ENCODE measurements around the gene SCGB1D4. TPM values are rescaled to one million over a fixed set of nuclear protein-coding genes. Genes with fewer than 3 reads are reported as not detected.

The SCGB1D4 gene
- total RNA-seq, 1 experiment from 2014 or later, result not detected

GRCh38 chr11:62267576-62267975 lies 31.3 kb downstream of the SCGB1D4 start:
- TF ChIP-seq CTCF (conservative IDR thresholded peaks at IDR 0.05) (no peak), EZH2 (IDR thresholded peaks at IDR 0.05; ENCODE audit: low read depth) (no peak)
- intact Hi-C loops (cut with micrococcal nuclease; ENCODE audit: unreplicated experiment), result no loop called here
- Histone ChIP-seq H2AFZ (no peak overlapping the region), H4K20me1 (ENCODE audit: insufficient read depth) (no peaks in the 10 kb centered on the region), H3K9me3 (ENCODE audit: insufficient read depth, low read depth) (no peaks in the 10 kb centered on the region), H3K27ac (no peak overlapping the region), H3K4me1 (replicated peaks; ENCODE audit: insufficient read depth) (no peaks in the 10 kb centered on the region), H3F3A (ENCODE audit: insufficient read depth, low read depth) (no peaks in the 10 kb centered on the region), H3K36me3 (ENCODE audit: low read depth) (no peaks in the 10 kb centered on the region), H3K9me2 (ENCODE audit: insufficient read depth) (no peaks in the 10 kb centered on the region), H3K79me2 (ENCODE audit: low read depth) (no peaks in the 10 kb centered on the region), H3K4me2 (no peak overlapping the region), H3K27me3 (ENCODE audit: insufficient read depth, low read depth) (peaks cover 83% of the 10 kb centered on the region), H3K4me3 (no peak overlapping the region)
- DNase-seq, result no peak
- CTCF ChIA-PET, result no interaction called here
- POLR2A ChIA-PET (ENCODE audit: unreplicated experiment), result no interaction called here
- no TSS peak for BruUV-seq (replicated peaks)

GRCh38 chr11:62267050-62267449 lies 31.8 kb downstream of the SCGB1D4 start:
- no peaks in the 10 kb centered on the region for H3K4me1 ChIP-seq (replicated peaks; ENCODE audit: insufficient read depth)
- no peaks in the 10 kb centered on the region for H3K79me2 ChIP-seq (ENCODE audit: low read depth)
- CTCF ChIA-PET, result no interaction called here
- DNase-seq, result no peak
- no peaks in the 10 kb centered on the region for H3K9me3 ChIP-seq (ENCODE audit: insufficient read depth, low read depth)
- intact Hi-C loops (cut with micrococcal nuclease; ENCODE audit: unreplicated experiment), result no loop called here
- no peak overlapping the region for H3K4me3 ChIP-seq
- H4K20me1 ChIP-seq (ENCODE audit: insufficient read depth), result no peaks in the 10 kb centered on the region
- no peaks in the 10 kb centered on the region for H3F3A ChIP-seq (ENCODE audit: insufficient read depth, low read depth)
- no peak overlapping the region for H3K27ac ChIP-seq
- no peaks in the 10 kb centered on the region for H3K9me2 ChIP-seq (ENCODE audit: insufficient read depth)
- TF ChIP-seq EZH2 (IDR thresholded peaks at IDR 0.05; ENCODE audit: low read depth), result no peak
- H3K36me3 ChIP-seq (ENCODE audit: low read depth), result no peaks in the 10 kb centered on the region
- H2AFZ ChIP-seq, result no peak overlapping the region
- no peak overlapping the region for H3K4me2 ChIP-seq
- no TSS peak for BruUV-seq (replicated peaks)
- H3K27me3 ChIP-seq (ENCODE audit: insufficient read depth, low read depth), result peaks cover 78% of the 10 kb centered on the region
- POLR2A ChIA-PET (ENCODE audit: unreplicated experiment), result interaction anchor here (0.6 kb wide), 1 partner anchor 173 kb away, joined by 5 read pairs; no protein-coding TSS in a partner anchor

GRCh38 chr11:62266558-62266957 lies 32.3 kb downstream of the SCGB1D4 start:
- ChIA-PET CTCF (no interaction called here), POLR2A (ENCODE audit: unreplicated experiment) (interaction anchor here (0.6 kb wide), 1 partner anchor 173 kb away, joined by 5 read pairs; no protein-coding TSS in a partner anchor)
- Histone ChIP-seq H3K9me2 (ENCODE audit: insufficient read depth) (no peaks in the 10 kb centered on the region), H3K36me3 (ENCODE audit: low read depth) (no peaks in the 10 kb centered on the region), H3K9me3 (ENCODE audit: insufficient read depth, low read depth) (no peaks in the 10 kb centered on the region), H3K27ac (no peak overlapping the region), H3K4me2 (no peak overlapping the region), H2AFZ (no peak overlapping the region), H4K20me1 (ENCODE audit: insufficient read depth) (no peaks in the 10 kb centered on the region), H3K4me1 (replicated peaks; ENCODE audit: insufficient read depth) (no peaks in the 10 kb centered on the region), H3K27me3 (ENCODE audit: insufficient read depth, low read depth) (peaks cover 80% of the 10 kb centered on the region), H3K4me3 (no peak overlapping the region), H3K79me2 (ENCODE audit: low read depth) (no peaks in the 10 kb centered on the region), H3F3A (ENCODE audit: insufficient read depth, low read depth) (no peaks in the 10 kb centered on the region)
- no peak for DNase-seq
- BruUV-seq (replicated peaks), result no TSS peak
- TF ChIP-seq CTCF (conservative IDR thresholded peaks at IDR 0.05), result no peak
- no peak for TF ChIP-seq EZH2 (IDR thresholded peaks at IDR 0.05; ENCODE audit: low read depth)
- intact Hi-C loops (cut with micrococcal nuclease; ENCODE audit: unreplicated experiment), result no loop called here

- Histone ChIP-seq H3K79me2 (ENCODE audit: low read depth) (no peaks in the 10 kb centered on the region), H3F3A (ENCODE audit: insufficient read depth, low read depth) (no peaks in the 10 kb centered on the region), H4K20me1 (ENCODE audit: insufficient read depth) (no peaks in the 10 kb centered on the region), H3K9me2 (ENCODE audit: insufficient read depth) (no peaks in the 10 kb centered on the region), H3K27me3 (ENCODE audit: insufficient read depth, low read depth) (peaks cover 69% of the 10 kb centered on the region), H3K36me3 (ENCODE audit: low read depth) (no peaks in the 10 kb centered on the region), H3K4me2 (no peak overlapping the region), H3K9me3 (ENCODE audit: insufficient read depth, low read depth) (no peaks in the 10 kb centered on the region), H2AFZ (no peak overlapping the region), H3K4me1 (replicated peaks; ENCODE audit: insufficient read depth) (no peaks in the 10 kb centered on the region), H3K4me3 (no peak overlapping the region), H3K27ac (no peak overlapping the region)
- intact Hi-C loops (cut with micrococcal nuclease; ENCODE audit: unreplicated experiment), result no loop called here
- ChIA-PET POLR2A (ENCODE audit: unreplicated experiment) (no interaction called here), CTCF (no interaction called here)
- no TSS peak for BruUV-seq (replicated peaks)
- no peak for DNase-seq
- no peak for TF ChIP-seq CTCF (conservative IDR thresholded peaks at IDR 0.05)
- TF ChIP-seq EZH2 (IDR thresholded peaks at IDR 0.05; ENCODE audit: low read depth), result no peak
Measured at GRCh38 chr11:62264004-62264403, 34.9 kb downstream of the SCGB1D4 start.
